GM12878 (cell line): ENCODE data around the gene VIL1. TPM values are rescaled to one million over a fixed set of nuclear protein-coding genes. Genes with fewer than 3 reads are reported as not detected.
A peak's percentile ranks its signal among the peaks of the same experiment; 100 is the strongest.

Source experiments
- ATAC-seq: fragments of 200-7000 bp; cut with Tn5 transposase; 3 replicates; pipeline ENCODE4 v1.9.1; 2020; ENCODE audit warnings: mild to moderate bottlenecking, moderate library complexity
- BruUV-seq: library from RNA; stranded (reverse); fragments of 400-500 nt; replicated peaks from 2 replicates; lab custom pipeline; 2021; lab: Mats Ljungman, UMichigan
- CTCF ChIA-PET: fragments of 300-600 bp; sonication (Branson Sonifier 250); formaldehyde crosslinking; extraction: SDS; loops from one replicate; lab custom pipeline; 2021; ENCODE audit warnings: inconsistent platforms; lab: Yijun Ruan, JAX
- POLR2A ChIA-PET: fragments of 350-600 bp; formaldehyde crosslinking; extraction: SDS; loops from one replicate; lab custom pipeline; 2021; ENCODE audit warnings: inconsistent platforms; lab: Charles Lee
- RAD21 ChIA-PET: fragments of 300-600 bp; sonication (Branson Sonifier 250); formaldehyde crosslinking; loops from one replicate; lab custom pipeline; 2023; ENCODE audit warnings: antibody characterized with exemption; ENCODE audit not compliant: unreplicated experiment; lab: Charles Lee
- SMC1A ChIA-PET: fragments of 300-600 bp; sonication (Branson Sonifier 250); formaldehyde crosslinking; loops from one replicate; lab custom pipeline; 2023; ENCODE audit not compliant: unreplicated experiment, uncharacterized antibody; lab: Charles Lee
- DNase-seq: peaks from one replicate; pipeline ENCODE4 v3.0.0-alpha.2; 2011; ENCODE audit warnings: low read depth, low spot score
- FAIRE-seq: peaks from 3 replicates; lab custom pipeline; 2011; peaks lifted over from hg19 to GRCh38; lab: Jason Lieb, UNC
- H2AFZ ChIP-seq: 2 replicates; pipeline ENCODE4 v1.6.0; 2011; ENCODE audit warnings: low read depth, low read length, control low read depth; ENCODE audit not compliant: control insufficient read depth
- H3K27ac ChIP-seq: 2 replicates; pipeline ENCODE4 v1.5.1; 2011; ENCODE audit warnings: control low read depth; ENCODE audit not compliant: control insufficient read depth, insufficient read depth
- H3K27me3 ChIP-seq, 2 experiments: replicated peaks in 1 of 2; 2 replicates each; pipeline versions ENCODE4 v1.6.0 to v1.6.1; 2011; ENCODE audit warnings: low read length in 1 of 2; ENCODE audit not compliant: control insufficient read depth in 2 of 2, insufficient read depth in 2 of 2
- H3K36me3 ChIP-seq, 2 experiments: 2 replicates each; pipeline ENCODE4 v1.5.1; 2011; ENCODE audit warnings: low read length in 1 of 2; ENCODE audit not compliant: control insufficient read depth in 2 of 2, insufficient read depth in 2 of 2
- H3K4me1 ChIP-seq: 2 replicates; pipeline ENCODE4 v1.6.1; 2011; ENCODE audit warnings: mild to moderate bottlenecking, low read length, moderate library complexity, mixed read lengths; ENCODE audit not compliant: control insufficient read depth, insufficient read depth
- H3K4me2 ChIP-seq: 2 replicates; pipeline ENCODE4 v1.6.0; 2011; ENCODE audit warnings: control low read depth; ENCODE audit not compliant: control insufficient read depth, insufficient read depth
- H3K4me3 ChIP-seq: fragments of 200-600 bp; sonication (generic); 2 replicates; pipeline ENCODE4 v1.5.1; 2016
- H3K79me2 ChIP-seq: 2 replicates; pipeline ENCODE4 v1.6.0; 2011; ENCODE audit warnings: low read length; ENCODE audit not compliant: control insufficient read depth, insufficient read depth
- H3K9ac ChIP-seq: 2 replicates; pipeline ENCODE4 v1.8.0; 2011; ENCODE audit warnings: low read length, control low read depth, mixed read lengths; ENCODE audit not compliant: control insufficient read depth, insufficient read depth
- H3K9me3 ChIP-seq: replicated peaks from 3 replicates; pipeline ENCODE4 v1.5.1; 2011; ENCODE audit warnings: mild to moderate bottlenecking, low read length; ENCODE audit not compliant: control insufficient read depth, insufficient read depth
- H4K20me1 ChIP-seq: 2 replicates; pipeline ENCODE4 v1.6.0; 2011; ENCODE audit not compliant: control insufficient read depth, insufficient read depth
- BHLHE40 ChIP-seq, 2 experiments: fragments of 450-650 bp in 1 of 2; IDR thresholded peaks; 2 replicates each; pipeline ENCODE4 v1.6.1; 2011 to 2017; ENCODE audit warnings: low read depth in 2 of 2, borderline replicate concordance in 1 of 2, improper control_type of control experiment in 1 of 2, low read length in 1 of 2, mild to moderate bottlenecking in 1 of 2
- REST ChIP-seq: IDR thresholded peaks from 2 replicates; pipeline ENCODE4 v1.6.1; 2012; ENCODE audit warnings: mild to moderate bottlenecking, low read depth, low read length
- WGBS: methylation state at CpG from one replicate; pipeline ENCODE4 v1.1.6; 2016; ENCODE audit warnings: low lambda C conversion rate; ENCODE audit not compliant: insufficient replicate concordance, insufficient coverage; ENCODE audit errors: missing lambda C conversion rate; 5-methylcytosine and 5-hydroxymethylcytosine counted together
- in situ Hi-C: fragments of 300-500 bp; cut with MboI; formaldehyde crosslinking; loops from 9 replicates; pipeline ENCODE4 v1.14.3; 2018; ENCODE audit warnings: mixed read lengths
- intact Hi-C: fragments of 100-400 bp; cut with micrococcal nuclease; formaldehyde crosslinking; loops from one replicate; pipeline ENCODE4 v1.14.2; 2022; ENCODE audit not compliant: unreplicated experiment
- polyA plus RNA-seq, 11 experiments: library from polyadenylated mRNA; depleted of rRNA in 4 of 11; unstranded in 6 of 11; stranded (reverse) in 5 of 11; fragments of >200 nt; fragmentation: Nextera tagmentation in 4 of 11; fragmentation: Illumina TruSeq in 1 of 11; extraction: Ambion mirVana in 4 of 11; extraction: Trizol in 1 of 11; gene quantifications; 1 replicate in 1 of 11; 2 replicates in 10 of 11; pipeline versions ENCODE4 v1.2.1 to v1.2.3, GENCODE V29; 2011 to 2016; ENCODE audit warnings: inconsistent platforms in 2 of 11, missing spikeins in 2 of 11, low read depth in 1 of 11
- total RNA-seq, 4 experiments: library from RNA; depleted of rRNA in 3 of 4; stranded (reverse); fragments of >200 nt in 3 of 4; fragmentation: Illumina TruSeq in 1 of 4; extraction: Trizol in 1 of 4; gene quantifications; 2 replicates each; pipeline versions ENCODE4 v1.2.1 to v1.2.3, GENCODE V29; 2013 to 2021

The VIL1 gene
- total and polyA plus RNA-seq, 10 of the 15 experiments (the other 5 are each of a cell fraction or from before 2014, with no cell fraction given): 0.03 to 1.9 (median 0.33) TPM

DNA sequence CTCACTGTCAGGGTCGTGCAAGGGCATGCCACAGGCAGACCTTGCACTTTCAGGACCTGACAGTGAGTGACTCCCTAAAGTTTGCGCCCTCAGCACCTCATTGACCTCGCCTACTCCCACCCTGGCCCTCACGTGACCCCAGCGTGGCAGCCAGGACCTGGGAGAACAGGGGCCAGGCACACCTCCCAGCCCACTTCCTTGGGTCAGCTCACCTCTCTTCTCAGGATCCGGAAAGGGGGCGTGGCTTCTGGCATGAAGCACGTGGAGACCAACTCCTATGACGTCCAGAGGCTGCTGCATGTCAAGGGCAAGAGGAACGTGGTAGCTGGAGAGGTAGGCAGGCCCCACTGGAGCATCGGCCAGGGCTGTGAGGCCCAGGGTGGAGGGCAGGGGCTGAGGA lies 8.8 kb downstream of the VIL1 start:
- ChIA-PET RAD21 (no interaction called here), CTCF (no interaction called here), SMC1A (no interaction called here), POLR2A (no interaction called here)
- H3K4me2 ChIP-seq: no peak overlapping the region
- FAIRE-seq (no peak), ATAC-seq (no peak), DNase-seq (no peak)
- no peak overlapping the region for H3K27ac ChIP-seq
- no peaks in the 10 kb centered on the region for H3K4me1 ChIP-seq
- intact Hi-C loops (no loop called here), in situ Hi-C loops (no loop called here)
- no peak overlapping the region for H3K4me3 ChIP-seq
- TF ChIP-seq REST (no peak), BHLHE40 (IDR thresholded peaks at IDR 0.05; ENCODE audit: borderline replicate concordance in 1 of 2, low read depth in 2 of 2, low read length in 1 of 2) (peak in 1 of 2 experiments; percentile 5; a peak in 1 of 4 replicates)
- BruUV-seq: no TSS peak
- no peak overlapping the region for H2AFZ ChIP-seq
- no peak overlapping the region for H3K9ac ChIP-seq
- WGBS: 36% methylated on average over 11 of the region's 11 CpGs
- H3K79me2 ChIP-seq: no peaks in the 10 kb centered on the region
- no peaks in the 10 kb centered on the region for H3K27me3 ChIP-seq
- H4K20me1 ChIP-seq: no peaks in the 10 kb centered on the region
- H3K9me3 ChIP-seq: no peaks in the 10 kb centered on the region
- no peaks in the 10 kb centered on the region for H3K36me3 ChIP-seq
